GM21528 (cell line): ENCODE data around the gene TSC1.

Experiments
- ATAC-seq: cut with Tn5 transposase; IDR thresholded peaks from one replicate; pipeline ENCODE4 v1.9.1; 2021; ENCODE audit warnings: mild to moderate bottlenecking, moderate library complexity; ENCODE audit not compliant: unreplicated experiment, low FRiP score

Gene TSC1

GRCh38 chr9:132894862-132895835 is 49.3 kb downstream of the TSC1 start:
- no peak for ATAC-seq

- no peak for ATAC-seq
Observed at GRCh38 chr9:132894346-132894745, 50.1 kb downstream of the TSC1 start.

- no peak for ATAC-seq
Observed at GRCh38 chr9:132892400-132892799, 52.0 kb downstream of the TSC1 start.

- ATAC-seq, result no peak
Observed at GRCh38 chr9:132888151-132888550, 56.3 kb downstream of the TSC1 start.

- ATAC-seq, result no peak
Observed at GRCh38 chr9:132887181-132888120, 57.0 kb downstream of the TSC1 start.

- ATAC-seq, result no peak
Observed at GRCh38 chr9:132886334-132886725, 58.1 kb downstream of the TSC1 start.

GRCh38 chr9:132885720-132886333 is 58.6 kb downstream of the TSC1 start:
- no peak for ATAC-seq

GRCh38 chr9:132883349-132884294 is 60.8 kb downstream of the TSC1 start:
- no peak for ATAC-seq

GRCh38 chr9:132882616-132883015 is 61.8 kb downstream of the TSC1 start:
- no peak for ATAC-seq

GRCh38 chr9:132881826-132882225 is 62.6 kb downstream of the TSC1 start:
- ATAC-seq, result no peak

- no peak for ATAC-seq
Observed at GRCh38 chr9:132880324-132880661, 64.1 kb downstream of the TSC1 start.

- no peak for ATAC-seq
Observed at GRCh38 chr9:132879457-132880323, 64.7 kb downstream of the TSC1 start.

- no peak for ATAC-seq
Observed at GRCh38 chr9:132878695-132879456, 65.5 kb downstream of the TSC1 start, which contains the start of gene SPACA9. Gene SPACA9 (plus strand): TSS chr9:132878898. CDS start chr9:132883948, 5,050 bp downstream.

- peak; percentile 58 for ATAC-seq
Observed at GRCh38 chr9:132877824-132878694, 66.4 kb downstream of the TSC1 start, which contains the start of gene AK8. Gene AK8 (minus strand): TSS chr9:132878284. CDS start chr9:132878255, 29 bp downstream.

GRCh38 chr9:132877458-132877823 is 67.0 kb downstream of the TSC1 start:
- no peak for ATAC-seq

- no peak for ATAC-seq
Observed at GRCh38 chr9:132876849-132877248, 67.6 kb downstream of the TSC1 start.

GRCh38 chr9:132875159-132875558 is 69.3 kb downstream of the TSC1 start:
- no peak for ATAC-seq
